Peyer's patch (tissue), 4 donors: ENCODE results near the gene TCF12. TPM values are rescaled to one million over a fixed set of nuclear protein-coding genes. Genes with fewer than 3 reads are reported as not detected.
A peak's percentile ranks its signal among the peaks of the same experiment; 100 is the strongest.

Experiments used
- DNase-seq, 3 donors: peaks; one replicate each; pipeline ENCODE4 v3.0.0-alpha.2; 2017 to 2019
- H3K27ac ChIP-seq, 4 donors: fragments of 200-600 bp; sonication (generic); one replicate each; pipeline ENCODE4 v1.5.1; 2016 to 2019
- H3K27me3 ChIP-seq, 2 donors: fragments of 200-600 bp; sonication (generic); one replicate each; pipeline ENCODE4 v1.5.1; 2019
- H3K36me3 ChIP-seq, 3 donors: fragments of 200-600 bp; sonication (generic); one replicate each; pipeline ENCODE4 v1.5.1; 2016 to 2019
- H3K4me1 ChIP-seq, 4 donors: fragments of 200-600 bp; sonication (generic); one replicate each; pipeline ENCODE4 v1.5.1; 2016 to 2019
- H3K4me3 ChIP-seq, 4 donors: fragments of 200-600 bp; sonication (generic); 1 replicate in 3 of 4; 2 replicates in 1 of 4; pipeline ENCODE4 v1.5.1; 2016 to 2019; ENCODE audit warnings: mild to moderate bottlenecking in 1 of 4
- H3K9me3 ChIP-seq, 4 donors: fragments of 200-600 bp; sonication (generic); one replicate each; pipeline ENCODE4 v1.5.1; 2016 to 2019; ENCODE audit warnings: mild to moderate bottlenecking in 1 of 4
- POLR2A ChIP-seq, 2 donors: fragments of 450-650 bp; IDR thresholded peaks; one replicate each; pipeline ENCODE4 v1.5.1; 2017; ENCODE audit warnings: antibody characterized with exemption in 2 of 2, mild to moderate bottlenecking in 2 of 2, moderate library complexity in 2 of 2
- total RNA-seq, 4 donors: library from RNA; depleted of rRNA; stranded (reverse); fragments of >200 nt; gene quantifications; one replicate each; pipeline ENCODE4 v1.1.0, GENCODE V29; 2016
- TF ChIP-seq, protein P1 (sequence below), 6 experiments: fragments of 450-650 bp in 4 of 6; fragments of 200-600 bp in 2 of 6; sonication (generic) in 1 of 6; IDR thresholded peaks; one replicate each; pipeline ENCODE4 v1.5.1; 2017 to 2019; ENCODE audit warnings: antibody characterized with exemption in 6 of 6, mild to moderate bottlenecking in 3 of 6, moderate library complexity in 1 of 6

The TCF12 gene
- total RNA-seq, 4 donors from 2014 or later = 98.4 to 815 (median 215) TPM

DNA sequence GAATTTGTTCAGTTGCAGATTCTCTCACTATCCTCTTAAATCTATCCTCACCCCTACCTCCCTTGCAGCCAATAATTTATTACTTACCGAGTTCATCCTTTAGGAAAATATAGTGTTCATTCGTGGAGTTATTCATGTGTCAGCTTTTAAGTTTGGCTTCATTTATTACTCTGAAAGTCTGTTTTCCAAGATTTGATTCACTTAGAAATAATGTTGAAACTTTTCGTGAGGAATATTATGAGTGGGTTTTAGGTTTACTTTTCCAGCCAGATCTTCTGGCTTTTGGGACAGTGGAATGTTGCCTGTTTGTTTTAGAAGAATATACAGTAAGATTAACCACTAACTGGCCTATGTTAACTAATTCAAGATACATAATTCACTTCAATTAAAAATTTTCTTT is 296.9 kb downstream of the TCF12 start:
- no peak overlapping the region for H3K27ac ChIP-seq
- H3K36me3 ChIP-seq = no peaks in the 10 kb centered on the region
- TF ChIP-seq POLR2A (IDR thresholded peaks at IDR 0.05) = no peak
- TF ChIP-seq, protein P1, sequence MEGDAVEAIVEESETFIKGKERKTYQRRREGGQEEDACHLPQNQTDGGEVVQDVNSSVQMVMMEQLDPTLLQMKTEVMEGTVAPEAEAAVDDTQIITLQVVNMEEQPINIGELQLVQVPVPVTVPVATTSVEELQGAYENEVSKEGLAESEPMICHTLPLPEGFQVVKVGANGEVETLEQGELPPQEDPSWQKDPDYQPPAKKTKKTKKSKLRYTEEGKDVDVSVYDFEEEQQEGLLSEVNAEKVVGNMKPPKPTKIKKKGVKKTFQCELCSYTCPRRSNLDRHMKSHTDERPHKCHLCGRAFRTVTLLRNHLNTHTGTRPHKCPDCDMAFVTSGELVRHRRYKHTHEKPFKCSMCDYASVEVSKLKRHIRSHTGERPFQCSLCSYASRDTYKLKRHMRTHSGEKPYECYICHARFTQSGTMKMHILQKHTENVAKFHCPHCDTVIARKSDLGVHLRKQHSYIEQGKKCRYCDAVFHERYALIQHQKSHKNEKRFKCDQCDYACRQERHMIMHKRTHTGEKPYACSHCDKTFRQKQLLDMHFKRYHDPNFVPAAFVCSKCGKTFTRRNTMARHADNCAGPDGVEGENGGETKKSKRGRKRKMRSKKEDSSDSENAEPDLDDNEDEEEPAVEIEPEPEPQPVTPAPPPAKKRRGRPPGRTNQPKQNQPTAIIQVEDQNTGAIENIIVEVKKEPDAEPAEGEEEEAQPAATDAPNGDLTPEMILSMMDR (IDR thresholded peaks at IDR 0.05) = no peak
- H3K9me3 ChIP-seq = no peaks in the 10 kb centered on the region
- DNase-seq = no peak
- H3K4me3 ChIP-seq = no peak overlapping the region
- no peaks in the 10 kb centered on the region for H3K27me3 ChIP-seq
- peaks cover 0 to 13% (median 0%) of the 10 kb centered on the region in 4 donors for H3K4me1 ChIP-seq

DNA sequence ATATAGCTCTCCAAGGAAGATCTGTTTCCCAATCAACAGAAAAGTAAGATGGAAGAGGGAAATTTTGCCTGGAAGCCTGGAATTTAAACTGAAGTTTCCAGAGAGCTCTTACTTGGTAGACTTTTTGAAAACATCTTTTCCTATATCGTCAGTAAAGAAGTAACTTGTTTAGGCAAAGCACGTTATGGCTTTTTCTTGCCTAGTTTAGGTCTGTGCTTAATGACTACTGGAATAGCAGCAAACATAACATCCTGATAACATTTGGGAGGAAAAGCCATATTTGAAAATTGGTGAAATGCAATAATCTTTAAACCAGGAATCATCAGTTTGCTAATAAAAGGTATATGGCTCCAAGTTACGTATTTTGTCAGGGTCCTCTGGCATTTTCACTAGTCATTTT is 297.4 kb downstream of the TCF12 start:
- peaks cover 0 to 17% (median 0%) of the 10 kb centered on the region in 4 donors for H3K4me1 ChIP-seq
- H3K36me3 ChIP-seq = no peaks in the 10 kb centered on the region
- no peak overlapping the region for H3K4me3 ChIP-seq
- H3K9me3 ChIP-seq = no peaks in the 10 kb centered on the region
- no peaks in the 10 kb centered on the region for H3K27me3 ChIP-seq
- H3K27ac ChIP-seq = peak overlapping the region in 1 of 4 donors; percentile 28
- no peak for TF ChIP-seq POLR2A (IDR thresholded peaks at IDR 0.05)
- TF ChIP-seq, protein P1 (IDR thresholded peaks at IDR 0.05) = no peak
- no peak for DNase-seq

DNA sequence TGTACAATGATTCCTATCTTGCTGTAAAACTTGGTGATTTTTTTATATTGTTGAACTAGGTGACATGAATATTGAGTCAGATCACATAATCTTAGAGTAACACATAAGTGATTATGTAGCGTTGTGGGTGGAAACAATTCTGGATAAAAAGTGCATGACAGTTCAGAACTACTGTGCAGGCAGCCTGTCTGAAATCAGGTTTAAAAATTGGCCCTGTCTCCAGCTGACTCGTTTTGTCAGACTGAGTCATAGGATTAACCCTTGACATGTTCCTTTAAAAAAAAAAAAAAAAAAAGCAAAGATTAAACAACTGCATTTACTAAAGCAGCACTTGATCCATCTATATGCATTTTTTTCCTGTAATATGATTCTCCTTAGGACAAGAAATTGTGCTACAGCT is 297.8 kb downstream of the TCF12 start:
- Histone ChIP-seq H3K4me1 (peaks cover 0 to 17% (median 0%) of the 10 kb centered on the region in 4 donors), H3K4me3 (no peak overlapping the region), H3K27me3 (no peaks in the 10 kb centered on the region), H3K36me3 (no peaks in the 10 kb centered on the region), H3K9me3 (no peaks in the 10 kb centered on the region), H3K27ac (no peak overlapping the region)
- no peak for DNase-seq
- TF ChIP-seq POLR2A (IDR thresholded peaks at IDR 0.05) = no peak
- TF ChIP-seq, protein P1 (IDR thresholded peaks at IDR 0.05) = no peak

DNA sequence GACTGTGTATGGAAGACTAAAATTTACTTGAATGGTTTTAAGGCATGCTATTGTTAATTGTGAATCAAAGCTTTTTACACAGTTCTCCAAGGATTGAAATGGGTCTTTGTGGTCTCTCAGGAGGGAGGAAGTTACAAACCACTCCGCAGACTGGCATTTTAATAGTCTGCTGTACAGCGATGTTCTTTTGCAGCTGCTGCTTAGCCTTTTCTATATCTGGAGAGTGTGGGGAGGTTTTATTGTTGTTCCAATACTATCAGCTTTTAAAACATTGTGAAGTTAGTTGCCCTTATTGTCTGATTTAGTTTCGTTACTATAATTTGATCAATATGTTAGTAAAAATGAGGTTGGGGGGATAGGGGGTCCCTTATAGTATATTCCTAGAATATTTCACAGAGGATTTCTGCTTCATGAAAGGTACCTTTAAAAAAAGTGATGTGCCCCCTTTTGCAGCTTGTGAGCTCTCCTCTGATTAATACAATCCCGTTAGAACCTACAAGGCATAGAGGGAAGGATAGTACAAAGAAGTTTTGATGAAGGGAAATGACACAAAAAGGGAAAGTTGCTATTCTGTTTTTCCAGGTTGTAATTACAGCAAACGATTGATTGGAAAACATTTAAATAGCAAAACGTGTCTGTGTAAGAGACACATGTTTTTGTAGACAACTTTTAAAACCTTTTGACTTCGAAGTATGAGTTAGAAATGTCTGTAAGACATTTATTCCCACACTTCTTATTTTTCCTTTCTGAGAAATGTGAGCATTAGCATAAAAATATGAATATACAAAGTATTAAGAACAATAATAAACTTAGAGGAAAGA is 299.5 kb downstream of the TCF12 start:
- H3K4me1 ChIP-seq = peaks cover 0 to 17% (median 0%) of the 10 kb centered on the region in 4 donors
- H3K9me3 ChIP-seq = no peaks in the 10 kb centered on the region
- H3K27ac ChIP-seq = no peak overlapping the region
- TF ChIP-seq POLR2A (IDR thresholded peaks at IDR 0.05) = no peak
- TF ChIP-seq, protein P1 (IDR thresholded peaks at IDR 0.05) = no peak
- H3K36me3 ChIP-seq = no peaks in the 10 kb centered on the region
- no peak for DNase-seq
- no peak overlapping the region for H3K4me3 ChIP-seq
- H3K27me3 ChIP-seq = no peaks in the 10 kb centered on the region

DNA sequence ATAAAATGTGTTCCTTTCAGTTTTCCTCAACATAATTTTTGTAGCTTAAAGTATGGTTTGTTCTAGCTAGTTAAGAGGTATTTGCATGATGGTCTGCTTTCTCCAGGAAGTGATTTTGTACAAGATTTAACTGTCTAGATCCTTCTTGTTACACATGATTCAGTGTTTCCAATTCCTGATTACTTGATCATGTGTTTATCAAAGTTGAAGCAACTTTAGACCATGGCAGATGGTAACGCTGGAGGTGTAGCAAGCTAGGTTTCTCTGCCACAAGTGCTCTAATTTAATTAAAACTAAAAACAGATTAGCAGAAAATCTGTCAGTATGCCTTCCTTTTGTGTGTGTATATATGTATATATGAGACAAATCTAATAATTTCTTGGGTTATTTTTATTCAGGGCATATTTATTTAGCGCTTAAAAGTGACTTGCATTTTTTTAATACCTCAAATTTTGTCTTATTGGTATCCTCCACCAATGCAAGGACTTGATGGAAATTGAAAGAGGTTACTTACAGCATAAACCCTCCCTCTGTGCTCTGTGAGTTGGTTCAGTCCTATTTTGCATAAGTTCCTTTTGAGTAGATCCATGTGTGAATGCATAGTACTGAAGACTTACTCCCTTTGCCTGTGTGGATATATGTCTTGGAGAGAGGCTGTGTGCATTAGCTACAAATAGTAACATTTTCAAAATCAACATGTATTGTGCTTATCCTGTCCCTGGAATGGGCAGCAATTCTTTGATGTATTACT is 300.6 kb downstream of the TCF12 start:
- Histone ChIP-seq H3K4me1 (peaks cover 0 to 13% (median 0%) of the 10 kb centered on the region in 4 donors), H3K36me3 (no peaks in the 10 kb centered on the region), H3K27me3 (no peaks in the 10 kb centered on the region), H3K27ac (no peak overlapping the region), H3K9me3 (no peaks in the 10 kb centered on the region), H3K4me3 (peak overlapping the region in 1 of 4 donors; percentile 7)
- no peak for DNase-seq
- TF ChIP-seq POLR2A (IDR thresholded peaks at IDR 0.05) = no peak
- TF ChIP-seq, protein P1 (IDR thresholded peaks at IDR 0.05) = no peak
